ENCODE data around the gene EPX. TPM values are rescaled to one million over a fixed set of nuclear protein-coding genes. Genes with fewer than 3 reads are reported as not detected.
"Not testable (repeated sequence)": the region's sequence is repeated elsewhere in the genome, so short reads cannot be mapped to it uniquely, and the experiment has no call there.

Gene EPX, protein sequence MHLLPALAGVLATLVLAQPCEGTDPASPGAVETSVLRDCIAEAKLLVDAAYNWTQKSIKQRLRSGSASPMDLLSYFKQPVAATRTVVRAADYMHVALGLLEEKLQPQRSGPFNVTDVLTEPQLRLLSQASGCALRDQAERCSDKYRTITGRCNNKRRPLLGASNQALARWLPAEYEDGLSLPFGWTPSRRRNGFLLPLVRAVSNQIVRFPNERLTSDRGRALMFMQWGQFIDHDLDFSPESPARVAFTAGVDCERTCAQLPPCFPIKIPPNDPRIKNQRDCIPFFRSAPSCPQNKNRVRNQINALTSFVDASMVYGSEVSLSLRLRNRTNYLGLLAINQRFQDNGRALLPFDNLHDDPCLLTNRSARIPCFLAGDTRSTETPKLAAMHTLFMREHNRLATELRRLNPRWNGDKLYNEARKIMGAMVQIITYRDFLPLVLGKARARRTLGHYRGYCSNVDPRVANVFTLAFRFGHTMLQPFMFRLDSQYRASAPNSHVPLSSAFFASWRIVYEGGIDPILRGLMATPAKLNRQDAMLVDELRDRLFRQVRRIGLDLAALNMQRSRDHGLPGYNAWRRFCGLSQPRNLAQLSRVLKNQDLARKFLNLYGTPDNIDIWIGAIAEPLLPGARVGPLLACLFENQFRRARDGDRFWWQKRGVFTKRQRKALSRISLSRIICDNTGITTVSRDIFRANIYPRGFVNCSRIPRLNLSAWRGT
- total RNA-seq (2013) = not detected
- not detected for polyA plus RNA-seq
- not detected in 2 replicates for polyA minus RNA-seq
- total RNA-seq = 0 to 0.81 (median 0) reads per million in 11 experiments

DNA sequence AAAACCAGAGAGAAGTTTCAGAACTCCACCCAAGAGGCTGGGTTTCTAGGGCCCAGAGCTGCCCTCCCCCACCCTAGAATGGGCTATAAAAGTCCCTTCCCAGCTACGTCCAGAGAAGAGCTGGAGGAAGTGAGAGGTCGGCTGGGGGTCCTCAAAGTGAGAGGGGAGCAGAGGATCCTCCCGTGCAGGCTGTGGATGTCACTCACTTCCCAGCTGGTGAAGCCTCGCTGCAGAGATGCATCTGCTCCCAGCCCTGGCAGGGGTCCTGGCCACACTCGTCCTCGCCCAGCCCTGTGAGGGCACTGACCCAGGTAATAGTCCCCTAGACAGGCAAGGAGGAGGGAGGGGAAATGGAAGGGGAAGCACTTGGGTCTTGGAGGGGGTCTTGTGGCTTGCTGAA is at the start of gene EPX:
EPX (plus strand) TSS at position 115 of the 400 bp plus-strand sequence; CDS start at position 236, 121 bp downstream.
- no peaks in the 10 kb centered on the region for H4K20me1 ChIP-seq (ENCODE audit: insufficient read depth, low read length)
- H2AFZ ChIP-seq (ENCODE audit: insufficient read depth, low read depth, low read length, poor library complexity, severe bottlenecking) = no peak within 1 kb of the TSS
- no peaks in the 10 kb centered on the region for H3K27me3 ChIP-seq (ENCODE audit: control insufficient read depth in 2 of 2, insufficient read depth in 2 of 2, low read length in 2 of 2)
- DNase-seq = no peak
- Mint-ChIP-seq H3K4me3 (no peak within 1 kb of the TSS), H3K27me3 (ENCODE audit: low read depth in 3 of 3) (peaks cover 19 to 32% (median 25%) of the 10 kb centered on the region in 3 donors), H3K9me3 (peaks cover 0 to 2% (median 0%) of the 10 kb centered on the region in 7 donors), H3K27ac (peak within 1 kb of the TSS in 1 of 7 donors; percentile 39), H3K36me3 (no peaks in the 10 kb centered on the region), H3K4me1 (peaks cover 5% of the 10 kb centered on the region)
- no peaks in the 10 kb centered on the region for H3K79me2 ChIP-seq (ENCODE audit: insufficient read depth, low read length)
- WGBS (ENCODE audit: insufficient coverage) = 49% methylated on average over 4 of the region's 6 CpGs
- intact Hi-C loops (cut with micrococcal nuclease) = no loop called here
- H3K4me3 ChIP-seq (replicated peaks in 1 of 3; ENCODE audit: low read depth in 2 of 3, low read length in 3 of 3) = no peak within 1 kb of the TSS
- H3K9ac ChIP-seq (ENCODE audit: insufficient read depth, low read length, poor library complexity, severe bottlenecking) = no peak within 1 kb of the TSS
- TF ChIP-seq, protein P1, sequence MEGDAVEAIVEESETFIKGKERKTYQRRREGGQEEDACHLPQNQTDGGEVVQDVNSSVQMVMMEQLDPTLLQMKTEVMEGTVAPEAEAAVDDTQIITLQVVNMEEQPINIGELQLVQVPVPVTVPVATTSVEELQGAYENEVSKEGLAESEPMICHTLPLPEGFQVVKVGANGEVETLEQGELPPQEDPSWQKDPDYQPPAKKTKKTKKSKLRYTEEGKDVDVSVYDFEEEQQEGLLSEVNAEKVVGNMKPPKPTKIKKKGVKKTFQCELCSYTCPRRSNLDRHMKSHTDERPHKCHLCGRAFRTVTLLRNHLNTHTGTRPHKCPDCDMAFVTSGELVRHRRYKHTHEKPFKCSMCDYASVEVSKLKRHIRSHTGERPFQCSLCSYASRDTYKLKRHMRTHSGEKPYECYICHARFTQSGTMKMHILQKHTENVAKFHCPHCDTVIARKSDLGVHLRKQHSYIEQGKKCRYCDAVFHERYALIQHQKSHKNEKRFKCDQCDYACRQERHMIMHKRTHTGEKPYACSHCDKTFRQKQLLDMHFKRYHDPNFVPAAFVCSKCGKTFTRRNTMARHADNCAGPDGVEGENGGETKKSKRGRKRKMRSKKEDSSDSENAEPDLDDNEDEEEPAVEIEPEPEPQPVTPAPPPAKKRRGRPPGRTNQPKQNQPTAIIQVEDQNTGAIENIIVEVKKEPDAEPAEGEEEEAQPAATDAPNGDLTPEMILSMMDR (IDR thresholded peaks at IDR 0.05) = no peak
- no peaks in the 10 kb centered on the region for H3K4me1 ChIP-seq (ENCODE audit: control insufficient read depth in 1 of 2, insufficient read depth in 2 of 2, low read length in 2 of 2)
- H3K9me3 ChIP-seq (replicated peaks in 1 of 2; ENCODE audit: control insufficient read depth in 1 of 2, insufficient read depth in 1 of 2, low read length in 2 of 2) = no peaks in the 10 kb centered on the region
- no peak within 1 kb of the TSS for H3K27ac ChIP-seq (ENCODE audit: low read depth in 1 of 2, low read length in 2 of 2)
- H3K4me2 ChIP-seq (replicated peaks; ENCODE audit: extremely low read depth, low read length, poor library complexity, severe bottlenecking) = no peak within 1 kb of the TSS
- H3K36me3 ChIP-seq (replicated peaks in 1 of 2; ENCODE audit: control insufficient read depth in 1 of 2, insufficient read depth in 2 of 2, low read length in 2 of 2) = no peaks in the 10 kb centered on the region

DNA sequence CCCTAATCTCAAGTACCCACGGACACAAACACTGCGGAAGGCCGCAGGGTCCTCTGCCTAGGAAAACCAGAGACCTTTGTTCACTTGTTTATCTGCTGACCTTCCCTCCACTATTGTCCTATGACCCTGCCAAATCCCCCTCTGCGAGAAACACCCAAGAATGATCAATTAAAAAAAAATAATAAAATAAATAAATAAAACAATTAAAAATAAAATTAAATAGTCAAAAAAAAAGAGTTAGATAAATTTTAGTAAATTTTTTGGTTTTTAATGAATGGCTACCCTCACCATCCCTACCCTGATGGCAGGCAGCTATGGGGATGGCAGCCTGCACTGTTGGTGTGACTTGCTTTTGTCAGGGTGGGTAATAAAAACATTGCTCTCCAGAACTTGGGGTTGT is 49.2 kb upstream of the EPX start:
- peaks cover 15 to 39% (median 17%) of the 10 kb centered on the region in 3 donors for H3K27me3 Mint-ChIP-seq (ENCODE audit: low read depth in 3 of 3)
- H3K79me2 ChIP-seq (ENCODE audit: insufficient read depth, low read length); H3K27me3 ChIP-seq (ENCODE audit: control insufficient read depth in 2 of 2, insufficient read depth in 2 of 2, low read length in 2 of 2); H3K4me2 ChIP-seq (replicated peaks; ENCODE audit: extremely low read depth, low read length, poor library complexity, severe bottlenecking); H3K27ac ChIP-seq (ENCODE audit: low read depth in 1 of 2, low read length in 2 of 2); H3K36me3 ChIP-seq (replicated peaks in 1 of 2; ENCODE audit: control insufficient read depth in 1 of 2, insufficient read depth in 2 of 2, low read length in 2 of 2); H3K9ac ChIP-seq (ENCODE audit: insufficient read depth, low read length, poor library complexity, severe bottlenecking); DNase-seq; H3K27ac Mint-ChIP-seq; H3K4me1 Mint-ChIP-seq; H3K4me3 Mint-ChIP-seq; H2AFZ ChIP-seq (ENCODE audit: insufficient read depth, low read depth, low read length, poor library complexity, severe bottlenecking); H4K20me1 ChIP-seq (ENCODE audit: insufficient read depth, low read length); H3K36me3 Mint-ChIP-seq; H3K4me3 ChIP-seq (replicated peaks in 1 of 3; ENCODE audit: low read depth in 2 of 3, low read length in 3 of 3); H3K4me1 ChIP-seq (ENCODE audit: control insufficient read depth in 1 of 2, insufficient read depth in 2 of 2, low read length in 2 of 2); intact Hi-C loops (cut with micrococcal nuclease): not testable (repeated sequence)
- H3K9me3 Mint-ChIP-seq = peaks cover 20 to 31% (median 27%) of the 10 kb centered on the region in 7 donors
- no CpG with 5 or more reads among the region's 4 CpGs for whole genome bisulfite sequencing (ENCODE audit: insufficient coverage)
- peaks cover 9 to 24% of the 10 kb centered on the region in 2 donors for H3K9me3 ChIP-seq (replicated peaks in 1 of 2; ENCODE audit: control insufficient read depth in 1 of 2, insufficient read depth in 1 of 2, low read length in 2 of 2)

Data from CD14-positive monocyte (primary cell).